ENCODE data around the gene STRIP2. TPM values are rescaled to one million over a fixed set of nuclear protein-coding genes. Genes with fewer than 3 reads are reported as not detected.
"Not testable (repeated sequence)": the region's sequence is repeated elsewhere in the genome, so short reads cannot be mapped to it uniquely, and the experiment has no call there.

The STRIP2 gene
- polyA plus RNA-seq, 3 donors = 0.11 to 0.20 (median 0.16) TPM

- not testable (repeated sequence) for H3K27ac ChIP-seq (ENCODE audit: low read depth, low read length)
- WGBS, 3 donors = 85 to 96% (median 89%) methylated on average over 5 of the region's 5 CpGs
These were observed 10.5 kb downstream of the STRIP2 start for GRCh38 chr7:129444776-129445175.

DNA sequence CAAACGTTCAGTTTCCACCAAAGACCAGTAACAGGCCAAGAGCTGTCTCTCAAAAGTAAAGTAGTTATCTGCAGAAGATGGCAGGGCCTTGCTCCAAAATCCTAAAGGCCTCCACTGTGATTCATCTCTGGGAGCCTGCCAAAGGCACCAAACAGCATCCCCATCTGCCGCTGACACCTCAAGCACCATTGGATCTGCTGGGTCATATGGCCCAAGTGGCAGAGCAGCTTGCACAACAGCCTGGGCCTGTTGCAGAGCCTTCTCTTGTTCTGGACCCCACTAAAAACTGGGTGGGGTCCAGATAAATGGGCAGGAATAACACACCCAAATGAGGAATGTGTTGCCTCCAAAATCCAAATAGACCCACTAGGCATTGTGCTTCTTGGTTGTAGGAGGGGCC lies 12.7 kb downstream of the STRIP2 start:
- 43 to 70% (median 46%) methylated on average over 2 of the region's 2 CpGs for WGBS, 3 donors
- not testable (repeated sequence) for H3K27ac ChIP-seq (ENCODE audit: low read depth, low read length)

- not testable (repeated sequence) for H3K27ac ChIP-seq (ENCODE audit: low read depth, low read length)
- WGBS, 3 donors = 94 to 97% (median 96%) methylated on average over 6 of the region's 6 CpGs
These were observed 13.2 kb downstream of the STRIP2 start for GRCh38 chr7:129447445-129447844.

- H3K27ac ChIP-seq (ENCODE audit: low read depth, low read length) = not testable (repeated sequence)
- WGBS, 3 donors = 83 to 85% (median 84%) methylated on average over 2 of the region's 2 CpGs
These were observed 14.4 kb downstream of the STRIP2 start for GRCh38 chr7:129448608-129449007.

DNA sequence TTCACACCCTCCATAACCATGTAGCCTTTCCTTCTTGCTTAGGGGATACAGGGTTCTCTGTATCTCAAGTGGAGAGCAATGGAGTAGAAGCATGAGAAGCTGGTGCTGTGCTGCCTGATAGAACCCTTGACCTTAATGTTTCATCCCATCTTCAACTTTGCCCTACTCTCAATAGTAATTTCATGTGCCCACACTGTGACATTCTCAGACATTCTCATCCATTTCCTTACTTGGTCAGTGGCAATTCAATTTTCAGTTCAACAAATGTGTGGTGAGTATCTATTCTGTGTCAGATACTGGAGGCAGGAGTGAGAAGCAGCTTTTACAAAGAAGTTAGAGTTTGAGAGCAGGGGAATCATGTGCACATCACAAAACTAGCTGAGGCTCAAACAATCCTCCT lies 16.1 kb downstream of the STRIP2 start:
- no peak overlapping the region for H3K27ac ChIP-seq (ENCODE audit: low read depth, low read length)

DNA sequence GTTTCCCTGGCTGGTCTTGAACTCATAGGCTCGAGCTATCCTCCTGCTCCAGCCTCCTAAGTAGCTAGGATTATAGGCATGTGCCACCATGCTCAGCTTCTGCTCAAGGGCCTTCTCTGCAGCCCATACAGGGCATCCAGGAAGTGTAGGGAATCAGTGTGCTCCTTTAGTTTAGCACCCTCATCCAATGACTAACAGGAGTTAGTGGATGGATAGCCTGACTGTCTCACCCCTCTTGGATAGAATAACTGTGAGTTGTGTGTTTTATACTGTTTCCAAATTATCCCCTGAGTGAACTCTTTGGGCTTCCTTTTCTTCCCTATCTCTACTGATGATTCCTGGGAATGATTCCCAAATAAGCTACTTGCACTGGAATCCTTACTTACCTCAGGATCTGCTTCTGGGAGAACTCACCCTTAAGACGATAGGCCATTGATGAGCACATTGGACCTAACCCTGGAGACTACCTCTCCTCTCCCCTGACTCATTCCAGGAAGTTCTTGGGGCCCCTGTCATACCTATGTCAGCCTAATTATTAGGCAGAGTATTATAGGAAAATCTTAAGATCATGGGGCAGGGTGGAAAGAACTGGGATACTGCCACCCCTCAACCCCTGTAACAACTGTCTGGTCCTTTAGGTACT lies 18.5 kb downstream of the STRIP2 start:
- no peak overlapping the region for H3K27ac ChIP-seq (ENCODE audit: low read depth, low read length)
- WGBS, 3 donors = 73 to 95% (median 88%) methylated on average over 2 of the region's 2 CpGs

DNA sequence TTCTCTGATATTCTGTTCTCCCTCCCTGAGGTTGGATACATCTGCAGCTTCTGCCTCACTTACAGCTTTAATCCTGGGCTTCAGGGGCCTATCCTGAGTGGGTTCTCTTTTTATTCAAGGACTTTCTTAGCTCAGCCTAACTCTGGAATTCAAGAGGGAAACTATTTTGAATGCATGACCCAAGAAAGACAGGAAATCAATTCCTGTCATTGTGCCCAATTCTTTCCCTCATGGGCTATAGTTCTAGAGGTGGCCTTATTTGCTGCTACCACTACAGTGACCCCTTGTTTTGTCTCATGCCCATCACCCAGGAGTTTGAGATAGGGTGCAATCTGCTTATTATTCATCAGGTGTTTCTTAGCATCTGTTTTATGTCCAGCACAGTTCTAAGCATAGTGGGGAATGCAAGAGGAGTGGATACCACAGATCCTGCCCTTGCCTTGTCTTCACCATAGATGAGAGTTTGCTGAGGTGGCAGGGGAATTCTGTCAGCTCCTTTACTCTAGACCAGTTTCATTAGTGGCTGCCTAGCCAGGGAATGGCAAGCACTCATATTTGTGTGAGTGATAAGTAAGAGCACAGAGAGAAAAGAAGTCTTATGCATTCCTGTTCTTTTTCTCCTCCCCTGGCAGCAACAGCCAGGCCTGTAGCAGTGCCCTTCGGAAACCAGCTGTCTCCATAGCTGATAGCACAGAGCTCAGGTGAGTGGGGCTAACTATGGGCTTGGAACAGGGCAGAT lies 19.4 kb downstream of the STRIP2 start:
- H3K27ac ChIP-seq (ENCODE audit: low read depth, low read length) = no peak overlapping the region
- WGBS, 3 donors = 44 to 100% (median 92%) methylated on average over 1 of the region's 1 CpG

GRCh38 chr7:129454249-129454551 lies 20.0 kb downstream of the STRIP2 start:
- H3K27ac ChIP-seq (ENCODE audit: low read depth, low read length) = no peak overlapping the region
- WGBS, 3 donors = 90 to 94% (median 94%) methylated on average over 4 of the region's 4 CpGs

GRCh38 chr7:129456421-129456820 lies 22.2 kb downstream of the STRIP2 start:
- H3K27ac ChIP-seq (ENCODE audit: low read depth, low read length) = no peak overlapping the region
- WGBS, 3 donors = 93 to 96% (median 93%) methylated on average over 10 of the region's 10 CpGs

DNA sequence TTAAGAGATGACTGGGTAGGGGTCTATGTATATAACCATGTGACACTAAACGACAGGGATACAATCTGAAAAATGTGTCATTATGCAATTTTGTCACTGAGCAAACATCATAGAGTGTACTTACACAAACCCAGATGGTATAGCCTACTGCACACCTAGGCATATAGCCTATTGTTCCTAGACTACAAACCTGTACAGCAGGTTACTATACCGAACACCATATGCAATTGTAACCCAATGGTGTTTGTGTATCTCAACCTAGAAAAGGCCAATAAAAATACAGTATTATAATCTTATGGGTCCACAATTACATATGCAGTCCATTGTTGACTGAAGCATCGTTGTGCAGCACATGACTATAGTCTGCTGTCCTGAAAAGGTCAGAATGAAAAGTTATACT lies 22.9 kb downstream of the STRIP2 start:
- H3K27ac ChIP-seq (ENCODE audit: low read depth, low read length) = no peak overlapping the region

DNA sequence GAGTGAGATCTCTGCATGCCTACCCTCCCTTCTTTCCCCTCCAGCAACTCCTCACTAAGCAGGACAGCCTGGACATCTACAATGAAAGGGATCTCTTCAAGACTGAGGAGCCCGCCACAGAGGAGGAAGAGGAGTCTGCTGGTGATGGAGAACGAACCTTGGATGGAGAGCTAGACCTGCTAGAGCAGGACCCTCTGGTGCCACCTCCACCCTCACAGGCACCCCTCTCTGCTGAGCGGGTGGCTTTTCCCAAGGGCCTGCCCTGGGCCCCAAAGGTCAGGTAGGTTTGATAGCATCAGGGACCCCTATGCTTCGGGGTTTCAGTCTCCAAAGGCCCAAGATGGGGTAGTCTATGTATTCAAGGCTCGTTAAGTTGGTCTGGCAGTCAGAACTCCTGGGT lies 23.9 kb downstream of the STRIP2 start:
- H3K27ac ChIP-seq (ENCODE audit: low read depth, low read length) = no peak overlapping the region
- WGBS, 3 donors = 88 to 100% (median 93%) methylated on average over 4 to 5 of the region's 5 CpGs

More for the DNA sequence above, 22.9 kb downstream of the STRIP2 start:
- 85 to 90% (median 88%) methylated on average over 3 of the region's 3 CpGs for WGBS, 3 donors

- 89 to 93% (median 91%) methylated on average over 2 of the region's 2 CpGs for WGBS, 3 donors
- H3K27ac ChIP-seq (ENCODE audit: low read depth, low read length) = no peak overlapping the region
These were observed 27.6 kb downstream of the STRIP2 start for GRCh38 chr7:129461809-129462208.

- H3K27ac ChIP-seq (ENCODE audit: low read depth, low read length) = no peak overlapping the region
- WGBS, 3 donors = 56 to 94% (median 72%) methylated on average over 1 of the region's 1 CpG
These were observed 28.2 kb downstream of the STRIP2 start for GRCh38 chr7:129462420-129462819.

- 85 to 97% (median 96%) methylated on average over 4 of the region's 4 CpGs for WGBS, 3 donors
- H3K27ac ChIP-seq (ENCODE audit: low read depth, low read length) = no peak overlapping the region
These were observed 30.0 kb downstream of the STRIP2 start for GRCh38 chr7:129464194-129464593.

- WGBS, 3 donors = 69 to 82% (median 78%) methylated on average over 2 of the region's 2 CpGs
- no peak overlapping the region for H3K27ac ChIP-seq (ENCODE audit: low read depth, low read length)
These were observed 30.8 kb downstream of the STRIP2 start for GRCh38 chr7:129465080-129465479.

DNA sequence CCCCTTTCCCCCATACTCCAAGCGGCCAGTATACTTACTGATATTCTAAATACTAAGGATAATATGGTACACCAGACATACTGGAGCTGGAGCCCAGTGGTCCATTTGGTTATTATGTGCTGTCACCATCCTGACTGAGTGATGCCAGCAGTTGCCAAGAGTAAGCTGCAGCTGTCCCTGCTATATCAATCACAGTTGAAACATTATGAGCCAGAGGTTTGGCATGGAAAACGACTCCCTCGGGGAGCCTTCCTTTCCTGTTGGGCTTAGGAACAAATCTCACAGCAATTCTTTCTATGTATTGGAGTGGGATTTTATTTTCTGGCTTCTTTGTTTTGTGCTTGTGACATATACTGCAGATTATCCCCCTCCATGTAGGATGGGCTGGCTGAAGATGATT lies 32.6 kb downstream of the STRIP2 start:
- whole genome bisulfite sequencing, 3 donors = 78 to 87% (median 79%) methylated on average over 3 of the region's 3 CpGs
- H3K27ac ChIP-seq (ENCODE audit: low read depth, low read length) = no peak overlapping the region

GRCh38 chr7:129468087-129468486 lies 33.9 kb downstream of the STRIP2 start:
- 64 to 79% (median 67%) methylated on average over 1 of the region's 1 CpG for WGBS, 3 donors
- no peak overlapping the region for H3K27ac ChIP-seq (ENCODE audit: low read depth, low read length)

GRCh38 chr7:129468547-129468946 lies 34.3 kb downstream of the STRIP2 start:
- 66 to 80% (median 71%) methylated on average over 4 of the region's 4 CpGs for WGBS, 3 donors
- no peak overlapping the region for H3K27ac ChIP-seq (ENCODE audit: low read depth, low read length)

DNA sequence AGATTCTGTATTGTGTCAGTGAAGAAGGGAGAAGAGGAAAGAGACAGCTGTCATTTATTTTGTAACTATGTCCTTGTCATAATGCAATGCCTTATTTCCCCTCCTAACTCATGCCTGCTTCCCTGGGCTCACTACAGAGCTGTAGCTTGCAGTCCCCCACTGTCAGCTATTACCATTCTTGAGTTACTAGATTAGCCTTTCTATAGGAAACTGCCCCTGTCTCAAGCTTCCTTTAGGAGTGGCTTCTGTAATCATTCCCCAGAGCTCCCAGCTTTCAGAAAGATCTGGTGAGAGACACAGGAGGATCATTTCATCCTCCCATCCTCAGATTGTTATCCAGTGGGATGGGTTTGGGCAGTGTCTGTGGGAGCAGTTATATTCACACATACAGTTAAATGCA lies 35.7 kb downstream of the STRIP2 start:
- no peak overlapping the region for H3K27ac ChIP-seq (ENCODE audit: low read depth, low read length)

GRCh38 chr7:129470411-129470810 lies 36.2 kb downstream of the STRIP2 start:
- 86 to 92% (median 92%) methylated on average over 1 of the region's 1 CpG for WGBS, 3 donors
- no peak overlapping the region for H3K27ac ChIP-seq (ENCODE audit: low read depth, low read length)

Data from adipose tissue (tissue), 3 donors.